OCI-M1 (cell line): ENCODE data around the gene TPK1.
A peak's percentile ranks its signal among the peaks of the same experiment; 100 is the strongest.

ENCODE experiments used
- DNase-seq: peaks from one replicate; lab custom pipeline; 2025; lab: John Stamatoyannopoulos, UW

TPK1 gene

GRCh38 chr7:144528536-144529045 lies 307.3 kb downstream of the TPK1 start:
- DNase-seq: no peak

- DNase-seq: no peak
These were observed 308.8 kb downstream of the TPK1 start for GRCh38 chr7:144527051-144527471.

- no peak for DNase-seq
These were observed 309.9 kb downstream of the TPK1 start for GRCh38 chr7:144525956-144526355.

- no peak for DNase-seq
These were observed 311.6 kb downstream of the TPK1 start for GRCh38 chr7:144524271-144524670.

GRCh38 chr7:144523621-144524020 lies 312.2 kb downstream of the TPK1 start:
- no peak for DNase-seq

GRCh38 chr7:144519925-144520324 lies 315.9 kb downstream of the TPK1 start:
- no peak for DNase-seq

- DNase-seq: no peak
These were observed 317.5 kb downstream of the TPK1 start for GRCh38 chr7:144518360-144518759.

GRCh38 chr7:144517749-144518148 lies 318.1 kb downstream of the TPK1 start:
- no peak for DNase-seq

- no peak for DNase-seq
These were observed 318.9 kb downstream of the TPK1 start for GRCh38 chr7:144516729-144517525.

GRCh38 chr7:144513334-144513733 lies 322.5 kb downstream of the TPK1 start:
- DNase-seq: peak; percentile 80

- DNase-seq: no peak
These were observed 325.2 kb downstream of the TPK1 start for GRCh38 chr7:144510621-144511020.

- no peak for DNase-seq
These were observed 327.2 kb downstream of the TPK1 start for GRCh38 chr7:144508702-144509101.

GRCh38 chr7:144503215-144503614 lies 332.6 kb downstream of the TPK1 start:
- no peak for DNase-seq

- no peak for DNase-seq
These were observed 335.6 kb downstream of the TPK1 start for GRCh38 chr7:144500225-144500624.

- DNase-seq: no peak
These were observed 338.6 kb downstream of the TPK1 start for GRCh38 chr7:144497282-144497681.

GRCh38 chr7:144494355-144494754 lies 341.5 kb downstream of the TPK1 start:
- DNase-seq: no peak

- no peak for DNase-seq
These were observed 346.3 kb downstream of the TPK1 start for GRCh38 chr7:144489504-144489903.

- DNase-seq: no peak
These were observed 346.9 kb downstream of the TPK1 start for GRCh38 chr7:144488977-144489376.

- no peak for DNase-seq
These were observed 348.0 kb downstream of the TPK1 start for GRCh38 chr7:144487901-144488300.

GRCh38 chr7:144484445-144484844 lies 351.4 kb downstream of the TPK1 start:
- DNase-seq: no peak

- no peak for DNase-seq
These were observed 352.7 kb downstream of the TPK1 start for GRCh38 chr7:144483189-144483588.

GRCh38 chr7:144481833-144482232 lies 354.0 kb downstream of the TPK1 start:
- DNase-seq: no peak

- DNase-seq: no peak
These were observed 358.5 kb downstream of the TPK1 start for GRCh38 chr7:144477348-144477747.
